ENCODE results near the gene IL1F10.

Gene IL1F10

DNA sequence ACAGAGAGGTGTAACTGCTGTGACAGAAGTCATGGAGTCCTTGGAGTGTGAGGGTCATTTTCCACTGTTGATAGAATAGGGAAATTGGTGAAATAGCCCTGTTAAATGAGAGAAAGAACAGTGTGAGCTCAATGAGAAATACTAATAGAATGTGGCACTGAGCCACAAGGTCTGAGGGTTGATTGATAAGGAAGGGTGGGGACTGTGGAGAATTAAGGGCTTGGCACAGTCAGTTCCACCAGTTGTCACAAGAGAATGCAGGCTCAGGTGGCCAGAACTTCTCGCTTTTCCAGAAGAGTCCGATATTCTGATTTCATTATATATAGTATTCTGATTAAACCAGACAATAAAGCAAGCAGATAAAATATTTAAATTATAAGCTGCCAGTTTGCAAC is 50.5 kb downstream of the IL1F10 start:
- TF ChIP-seq, protein P1, sequence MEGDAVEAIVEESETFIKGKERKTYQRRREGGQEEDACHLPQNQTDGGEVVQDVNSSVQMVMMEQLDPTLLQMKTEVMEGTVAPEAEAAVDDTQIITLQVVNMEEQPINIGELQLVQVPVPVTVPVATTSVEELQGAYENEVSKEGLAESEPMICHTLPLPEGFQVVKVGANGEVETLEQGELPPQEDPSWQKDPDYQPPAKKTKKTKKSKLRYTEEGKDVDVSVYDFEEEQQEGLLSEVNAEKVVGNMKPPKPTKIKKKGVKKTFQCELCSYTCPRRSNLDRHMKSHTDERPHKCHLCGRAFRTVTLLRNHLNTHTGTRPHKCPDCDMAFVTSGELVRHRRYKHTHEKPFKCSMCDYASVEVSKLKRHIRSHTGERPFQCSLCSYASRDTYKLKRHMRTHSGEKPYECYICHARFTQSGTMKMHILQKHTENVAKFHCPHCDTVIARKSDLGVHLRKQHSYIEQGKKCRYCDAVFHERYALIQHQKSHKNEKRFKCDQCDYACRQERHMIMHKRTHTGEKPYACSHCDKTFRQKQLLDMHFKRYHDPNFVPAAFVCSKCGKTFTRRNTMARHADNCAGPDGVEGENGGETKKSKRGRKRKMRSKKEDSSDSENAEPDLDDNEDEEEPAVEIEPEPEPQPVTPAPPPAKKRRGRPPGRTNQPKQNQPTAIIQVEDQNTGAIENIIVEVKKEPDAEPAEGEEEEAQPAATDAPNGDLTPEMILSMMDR (IDR thresholded peaks at IDR 0.05; ENCODE audit: low read depth, low read length), result no peak
- no peak for DNase-seq (ENCODE audit: extremely low read depth, low read depth)

- TF ChIP-seq, protein P1 (IDR thresholded peaks at IDR 0.05; ENCODE audit: low read depth, low read length), result no peak
- DNase-seq (ENCODE audit: extremely low read depth, low read depth), result no peak
These were observed 51.3 kb downstream of the IL1F10 start for GRCh38 chr2:113119111-113119510.

DNA sequence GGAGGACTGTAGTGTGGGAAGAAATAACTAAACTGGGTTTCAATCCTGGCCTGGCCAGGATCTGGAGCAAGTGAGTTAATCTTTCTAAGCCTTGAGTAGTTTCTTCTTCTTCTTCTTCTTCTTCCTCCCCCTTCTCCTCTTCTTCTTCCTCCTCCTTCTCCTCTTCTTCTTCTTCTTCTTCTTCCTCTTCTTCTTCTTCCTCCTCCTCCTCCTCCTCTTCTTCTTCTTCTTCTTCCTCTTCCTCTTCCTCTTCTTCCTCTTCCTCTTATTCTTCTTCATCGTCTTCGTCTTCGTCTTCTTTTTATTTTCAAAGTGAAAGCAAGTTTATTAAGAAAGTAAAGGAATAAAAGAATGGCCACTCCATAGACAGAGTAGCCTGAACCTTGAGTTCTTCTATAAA is 53.1 kb downstream of the IL1F10 start:
- TF ChIP-seq, protein P1 (IDR thresholded peaks at IDR 0.05; ENCODE audit: low read depth, low read length), result no peak
- no peak for DNase-seq (ENCODE audit: extremely low read depth, low read depth)

GRCh38 chr2:113122364-113122763 is 54.6 kb downstream of the IL1F10 start:
- TF ChIP-seq, protein P1 (IDR thresholded peaks at IDR 0.05; ENCODE audit: low read depth, low read length), result no peak
- DNase-seq (ENCODE audit: extremely low read depth, low read depth), result no peak

DNA sequence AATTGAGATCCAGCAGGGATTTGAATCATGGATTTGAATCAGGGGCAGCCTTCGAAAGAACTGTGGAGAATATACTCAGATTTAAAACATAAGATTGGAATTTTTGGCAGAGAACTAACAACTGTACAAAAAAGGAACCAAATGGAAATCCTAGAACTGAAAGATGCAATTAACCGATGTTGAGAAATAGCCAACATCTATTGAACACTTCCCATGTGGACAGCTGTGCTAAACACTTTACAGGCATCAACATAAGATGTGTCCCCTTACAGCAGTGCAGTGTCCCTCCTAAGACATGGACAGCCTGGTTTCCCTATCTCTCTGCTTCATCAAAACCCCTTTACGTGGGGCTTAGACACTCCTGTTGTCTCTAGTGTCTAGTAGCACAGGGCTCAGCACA is 56.0 kb downstream of the IL1F10 start:
- TF ChIP-seq, protein P1 (IDR thresholded peaks at IDR 0.05; ENCODE audit: low read depth, low read length), result no peak
- DNase-seq (ENCODE audit: extremely low read depth, low read depth), result no peak

DNA sequence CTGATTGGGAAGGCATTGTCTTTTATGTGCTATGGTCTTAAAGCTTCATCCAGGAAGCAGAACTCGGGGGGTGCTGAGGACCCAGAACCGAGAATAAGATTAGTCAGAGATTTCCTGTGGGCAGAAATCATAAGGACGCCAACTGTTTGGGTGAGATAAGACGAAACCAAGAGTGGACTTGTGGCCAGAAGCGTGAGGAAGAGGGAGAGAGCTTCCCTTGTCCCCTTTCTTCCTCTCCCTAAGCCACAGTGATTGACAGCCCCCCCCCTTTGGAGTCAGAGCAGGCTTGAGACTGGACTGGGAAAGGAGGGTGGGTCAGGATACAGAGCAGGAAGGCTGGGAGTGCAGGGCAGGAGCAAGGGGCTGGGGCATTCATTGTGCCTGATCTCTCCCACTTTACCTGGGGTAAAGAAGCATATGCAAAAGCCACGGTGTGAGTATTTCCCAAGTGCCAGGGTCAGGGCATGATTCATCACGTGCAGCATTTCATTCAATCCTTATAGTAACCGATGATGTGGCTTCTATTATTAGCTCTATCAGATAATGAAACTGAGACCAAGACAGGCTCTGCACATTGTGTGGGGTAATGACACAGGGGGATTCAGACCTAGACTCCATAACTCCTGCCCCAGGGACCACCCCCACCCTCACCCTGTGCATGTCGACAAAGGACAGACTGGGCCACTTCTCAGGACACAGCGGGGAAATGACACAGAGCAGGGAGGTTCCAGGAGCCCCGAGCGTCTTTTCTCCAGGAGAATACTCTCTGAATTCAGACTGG is 56.6 kb downstream of the IL1F10 start:
- TF ChIP-seq, protein P1 (IDR thresholded peaks at IDR 0.05; ENCODE audit: low read depth, low read length), result no peak
- no peak for DNase-seq (ENCODE audit: extremely low read depth, low read depth)

Measured in AG09319 (cell line).